Superior temporal gyrus (tissue), 1 donor: Measurements from ENCODE around the gene BTBD10.
A peak's percentile ranks its signal among the peaks of the same experiment; 100 is the strongest.

Source experiments
- DNase-seq: peaks from one replicate; pipeline ENCODE4 v3.0.0-alpha.2; 2016; ENCODE audit errors: extremely low spot score

BTBD10 gene

DNA sequence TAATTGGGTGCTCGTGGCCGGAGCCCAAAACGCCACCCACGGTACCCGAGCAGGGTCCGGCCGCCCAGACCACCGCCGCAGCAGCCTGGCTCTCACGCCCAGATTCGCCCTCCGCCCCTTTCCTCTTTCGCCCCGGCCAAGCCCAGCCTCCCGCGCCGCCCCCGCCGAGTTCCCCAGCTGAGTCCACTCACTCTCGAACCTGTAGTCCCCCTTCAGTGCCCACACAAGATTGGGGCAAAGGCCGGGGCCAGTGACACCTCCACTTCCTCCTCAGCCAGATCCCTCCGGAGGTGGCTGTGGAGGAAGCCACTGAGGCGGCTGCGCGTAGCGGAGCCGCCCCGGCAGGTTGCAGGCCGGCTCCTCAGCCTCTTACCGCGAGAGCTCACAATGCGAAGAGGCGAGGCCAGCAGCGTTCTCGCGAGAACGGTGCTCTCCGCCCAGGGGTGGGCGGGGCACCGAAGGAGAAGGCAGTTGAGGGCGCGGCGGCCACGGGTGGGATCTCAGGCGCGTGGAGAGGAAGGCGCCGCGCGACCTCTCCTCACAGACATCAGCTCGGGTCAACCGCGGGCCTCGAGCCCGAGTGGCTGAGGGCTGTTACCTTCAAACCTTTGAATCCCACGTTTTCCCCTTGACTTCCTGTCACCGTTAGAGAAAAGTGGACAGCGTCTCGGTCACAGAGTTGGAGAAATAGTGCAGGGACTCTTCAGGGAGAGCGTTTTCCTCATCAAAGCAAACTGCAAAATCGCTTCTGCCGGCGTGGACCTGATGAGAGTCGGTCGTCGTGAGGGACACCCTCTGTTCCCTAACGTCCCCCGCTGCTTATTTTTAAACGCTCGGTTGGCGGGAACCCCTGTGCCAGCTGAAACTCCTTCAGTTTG lies at the start of gene BTBD10:
Gene BTBD10, minus strand, starts transcription at position 322 of the 878 bp plus-strand sequence. CDS start 18,098 bp downstream, outside the sequence.
- DNase-seq, result peak; percentile 92

GRCh38 chr11:13503393-13503792 lies 40.4 kb upstream of the BTBD10 start:
- DNase-seq, result no peak

DNA sequence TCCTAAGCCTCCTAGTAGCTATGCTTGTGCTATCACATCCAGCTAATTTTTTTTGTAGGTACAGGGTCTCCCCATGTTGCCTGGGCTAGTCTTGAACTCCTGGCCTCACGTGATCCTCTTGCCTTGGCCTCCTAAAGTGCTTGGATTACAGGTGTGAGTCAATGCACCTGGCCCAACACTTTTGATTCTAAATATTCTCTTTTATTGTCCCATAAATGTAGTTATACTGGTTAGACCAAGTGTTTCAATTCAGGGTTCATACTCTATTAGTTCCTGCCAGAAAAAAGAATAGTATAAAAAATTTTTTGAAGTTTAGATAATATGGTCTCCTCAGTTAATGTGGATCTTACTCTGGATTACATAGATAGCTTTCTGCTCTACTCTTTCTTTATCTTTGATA lies 39.5 kb upstream of the BTBD10 start:
- DNase-seq, result no peak

GRCh38 chr11:13495929-13496328 lies 32.9 kb upstream of the BTBD10 start, which contains the start of gene PTH:
Gene PTH, minus strand, starts transcription at chr11:13495997. Its CDS starts 3,142 bp downstream, at chr11:13492855.
- no peak for DNase-seq

GRCh38 chr11:13494051-13494450 lies 31.0 kb upstream of the BTBD10 start:
- no peak for DNase-seq

GRCh38 chr11:13487661-13488030 lies 24.6 kb upstream of the BTBD10 start:
- no peak for DNase-seq

GRCh38 chr11:13486926-13487660 lies 24.1 kb upstream of the BTBD10 start:
- no peak for DNase-seq

GRCh38 chr11:13480198-13480597 lies 17.2 kb upstream of the BTBD10 start:
- DNase-seq, result no peak

DNA sequence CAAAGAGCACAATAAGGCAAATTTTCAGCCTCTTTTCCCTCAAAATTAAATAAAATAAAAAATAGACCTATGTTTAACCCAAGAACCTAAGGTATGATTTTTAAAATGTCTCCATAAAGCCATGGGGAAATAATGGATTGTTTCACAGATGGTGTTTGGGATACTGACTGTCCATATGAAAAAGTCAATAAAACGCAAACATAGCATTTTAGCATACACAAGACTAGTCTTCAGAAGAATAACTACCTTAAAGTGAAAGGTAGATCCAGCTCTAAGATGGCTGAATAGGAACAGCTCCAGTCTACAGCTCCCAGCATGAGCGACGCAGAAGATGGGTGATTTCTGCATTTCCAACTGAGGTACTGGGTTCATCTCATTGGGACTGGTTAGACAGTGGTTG lies 16.7 kb upstream of the BTBD10 start:
- DNase-seq, result no peak

- no peak for DNase-seq
Observed at GRCh38 chr11:13475091-13475490, 12.1 kb upstream of the BTBD10 start.

DNA sequence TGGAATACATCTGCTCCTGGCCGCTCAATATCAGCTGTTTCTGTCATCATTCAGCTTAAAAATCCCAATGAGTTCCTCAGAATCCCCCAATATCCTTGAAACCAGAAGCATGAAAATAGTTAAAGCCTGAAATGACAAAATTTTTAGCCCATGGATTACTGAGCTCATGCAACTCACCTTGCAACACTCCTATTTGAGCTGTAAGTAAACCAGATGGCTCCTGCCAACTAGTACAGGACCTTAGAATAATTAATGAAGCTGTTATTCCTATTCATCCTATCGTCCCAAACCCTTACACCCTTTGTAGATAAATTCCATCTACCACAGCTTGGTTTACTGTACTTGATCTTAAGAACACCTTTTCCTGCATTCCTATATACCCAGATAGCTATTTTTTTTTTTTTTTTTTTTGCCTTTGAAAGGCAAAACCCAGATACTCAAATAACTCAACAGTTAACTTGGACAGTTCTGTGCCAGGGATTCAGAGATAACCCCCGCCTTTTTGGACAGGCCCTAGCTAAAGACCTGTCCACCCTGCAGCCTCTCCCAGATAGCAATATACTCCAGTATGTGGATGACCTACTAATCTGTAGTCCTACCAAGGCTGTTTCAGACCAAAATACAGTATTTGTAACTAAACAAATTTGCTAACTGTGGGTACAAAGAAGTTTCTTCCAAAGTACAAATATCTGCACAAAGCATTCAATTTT lies 10.1 kb upstream of the BTBD10 start:
- DNase-seq, result no peak

DNA sequence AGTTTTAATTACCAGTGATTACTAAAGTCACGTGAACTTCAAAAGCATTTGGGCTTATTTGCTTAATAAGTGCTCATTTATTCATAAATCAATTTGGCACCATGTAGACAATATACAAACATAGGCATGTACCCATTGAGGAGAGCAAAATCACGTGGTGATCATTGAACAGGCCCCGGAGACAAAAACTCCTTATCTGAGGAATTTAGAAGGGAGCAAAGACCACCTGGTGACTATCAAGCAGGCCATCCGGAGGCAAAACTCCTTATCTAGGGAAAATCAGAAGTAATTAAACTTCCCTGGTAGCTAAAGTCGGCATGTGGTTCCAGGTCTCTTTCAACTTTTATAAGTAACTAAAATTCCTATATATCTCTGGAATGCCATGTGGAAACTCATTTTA lies 5.7 kb upstream of the BTBD10 start:
- no peak for DNase-seq

DNA sequence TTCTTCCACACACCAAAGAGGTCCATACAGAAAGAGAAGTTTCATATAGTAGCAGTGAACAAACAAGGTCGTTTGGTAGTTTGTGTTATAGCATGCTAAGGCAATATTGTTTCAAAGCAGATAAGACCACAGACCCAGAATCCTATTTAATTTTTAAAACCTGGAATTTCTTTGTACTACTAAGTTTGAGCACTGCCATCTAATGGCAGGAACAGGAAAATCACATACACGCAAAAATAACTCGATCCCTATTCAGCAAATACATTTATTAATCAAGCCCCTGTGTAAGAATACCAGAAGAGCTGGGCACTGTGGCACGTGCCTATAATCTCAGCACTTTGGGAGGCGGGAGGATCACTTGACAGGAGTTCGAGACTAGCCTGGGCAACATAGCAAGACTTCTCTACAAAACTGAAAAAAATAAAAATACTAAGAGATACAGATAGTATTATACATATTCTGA lies 2.9 kb upstream of the BTBD10 start:
- DNase-seq, result peak; percentile 70

- no peak for DNase-seq
Observed at GRCh38 chr11:13463779-13464290, 813 bp upstream of the BTBD10 start.

DNA sequence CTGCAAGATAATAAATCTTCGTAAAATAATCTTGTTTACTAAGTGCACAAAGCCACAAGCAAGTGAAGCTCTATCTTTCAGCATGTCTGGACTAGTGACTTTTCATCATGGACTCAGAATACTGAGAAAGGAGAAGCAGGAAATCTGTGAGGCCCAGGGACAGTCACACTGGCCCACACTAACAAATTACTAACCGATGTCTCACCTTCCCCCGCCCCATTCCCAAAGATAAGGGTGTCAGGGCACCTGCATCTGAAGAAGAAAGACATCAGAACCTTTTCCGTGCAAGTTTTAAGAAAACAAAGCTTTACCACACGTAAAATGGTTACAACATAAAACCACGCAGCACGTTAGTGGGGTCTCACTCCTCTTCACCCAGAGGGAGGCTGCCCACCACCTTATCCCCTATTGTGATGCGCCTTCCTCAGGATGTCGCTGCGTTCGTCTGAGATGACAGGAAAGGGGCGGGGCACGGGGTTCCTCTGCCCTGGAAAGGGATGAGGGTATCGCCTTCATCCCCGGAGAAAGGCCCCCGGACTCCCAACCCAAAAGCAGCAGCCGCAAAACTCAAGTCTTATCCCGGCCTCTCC lies 616 bp downstream of the BTBD10 start:
- DNase-seq, result no peak

DNA sequence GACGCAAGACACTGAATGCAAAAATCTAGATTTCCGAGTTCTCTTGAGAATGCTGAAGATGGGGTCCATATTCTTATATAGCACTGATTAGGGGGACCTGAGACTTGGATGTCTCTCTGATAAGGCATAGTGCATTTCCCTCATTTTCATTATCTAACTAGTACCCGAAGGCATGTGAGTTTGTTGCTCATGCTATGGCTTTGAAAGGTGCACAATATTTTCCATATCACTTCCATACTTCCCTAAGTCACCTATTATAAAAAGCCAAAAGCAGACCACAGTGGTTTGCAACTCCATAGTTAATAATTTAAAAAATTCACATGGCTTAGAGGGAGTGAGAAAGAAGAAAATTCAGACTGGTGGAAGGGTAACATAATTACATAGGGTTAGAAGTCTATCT lies 1.7 kb downstream of the BTBD10 start:
- DNase-seq, result no peak

DNA sequence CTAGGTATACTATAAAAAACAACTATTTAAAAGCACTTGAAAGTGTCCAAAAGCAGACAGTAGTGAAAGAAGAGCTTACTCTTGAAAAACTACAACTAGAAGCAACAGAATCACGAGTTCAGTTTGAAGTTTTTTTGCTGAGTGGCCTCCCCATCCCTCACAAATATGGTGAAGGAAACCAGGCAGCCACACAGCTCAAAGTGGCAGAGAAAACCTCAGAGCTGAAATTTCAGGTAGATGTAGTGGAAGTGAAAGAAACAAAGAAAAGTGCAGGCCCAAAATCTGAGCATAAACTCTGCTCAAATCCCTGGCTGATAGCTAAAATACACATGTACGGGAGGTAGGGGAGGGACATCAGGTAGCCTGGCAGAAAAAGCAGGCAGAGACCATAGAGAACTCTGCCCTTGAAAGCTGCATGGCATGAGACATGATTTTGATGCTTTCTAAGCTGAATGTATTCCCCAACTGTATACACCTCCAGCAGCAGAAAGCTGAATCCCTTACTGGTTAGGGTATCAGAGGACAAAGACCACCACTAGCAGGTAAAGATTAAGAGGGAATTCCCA lies 12.1 kb downstream of the BTBD10 start:
- no peak for DNase-seq

DNA sequence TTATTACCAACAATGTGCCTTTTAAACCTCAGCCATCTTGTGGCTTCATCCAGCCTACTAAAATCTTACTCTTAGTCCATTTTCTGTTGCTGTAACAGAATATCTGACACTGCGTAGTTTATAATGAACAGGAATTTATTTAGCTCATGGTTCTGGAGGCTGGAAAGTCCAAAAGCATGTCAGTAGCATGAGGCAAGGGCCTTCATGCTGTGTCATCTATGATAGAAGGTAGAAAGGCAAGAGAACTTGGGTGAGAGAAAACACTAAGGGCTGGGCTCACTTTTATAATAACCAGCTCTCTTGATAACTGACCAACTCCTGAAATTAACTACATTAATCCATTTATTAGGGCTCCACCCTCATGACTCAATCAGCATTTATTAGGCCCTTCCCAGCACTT lies 13.5 kb downstream of the BTBD10 start:
- no peak for DNase-seq

- DNase-seq, result no peak
Observed at GRCh38 chr11:13448876-13449275, 14.1 kb downstream of the BTBD10 start.

DNA sequence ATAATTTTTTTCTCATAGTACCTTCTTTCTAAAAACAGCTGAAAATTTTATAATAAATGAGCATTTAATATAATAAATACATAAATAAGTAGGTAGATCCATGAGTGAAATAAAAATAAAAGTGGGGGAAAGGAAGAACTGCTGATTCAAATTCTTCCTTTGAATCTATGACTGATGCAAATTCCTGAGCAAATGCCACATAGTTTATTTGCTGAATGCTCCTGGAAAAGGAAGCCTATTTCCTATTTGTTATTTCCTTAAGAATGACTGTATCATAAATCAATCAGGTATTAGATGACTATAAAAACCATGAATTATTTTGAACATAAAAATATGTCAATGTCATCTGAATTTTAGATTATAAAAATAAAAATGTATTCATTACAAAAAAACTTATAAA lies 16.6 kb downstream of the BTBD10 start:
- DNase-seq, result no peak

DNA sequence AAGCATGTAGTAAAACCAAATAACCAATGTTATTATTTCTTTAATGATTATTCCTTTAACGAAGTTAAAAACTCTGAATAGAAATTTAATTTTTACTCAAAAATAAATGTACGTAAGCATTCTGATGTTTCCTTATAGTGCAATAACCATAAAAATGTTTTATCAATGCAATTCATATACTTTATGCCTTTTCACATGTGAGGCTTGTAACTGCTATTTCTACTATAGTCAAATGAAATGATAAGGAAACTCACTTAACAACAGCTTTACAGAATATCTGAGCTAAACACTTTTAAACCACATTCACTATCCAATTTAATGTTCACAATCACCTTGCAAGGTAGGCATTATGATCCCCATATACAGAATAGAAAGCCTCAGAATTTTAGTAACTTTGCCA lies 17.4 kb downstream of the BTBD10 start:
- DNase-seq, result no peak
